A673 (cell line): ENCODE data around the gene ASPDH.

Experiments used
- CTCF ChIP-seq: fragments of 300-800, 200-600 bp; sonication (generic); conservative IDR thresholded peaks from 2 replicates; pipeline ENCODE4 v1.5.1; 2017; ENCODE audit warnings: low read depth, mild to moderate bottlenecking, antibody characterized with exemption, low read length, moderate library complexity, mixed read lengths
- EZH2 ChIP-seq: fragments of 200-600 bp; sonication (generic); IDR thresholded peaks from 2 replicates; pipeline ENCODE4 v1.6.1; 2017; ENCODE audit warnings: borderline replicate concordance, low read depth, mild to moderate bottlenecking, mixed read lengths, antibody characterized with exemption, low read length; ENCODE audit not compliant: poor library complexity, severe bottlenecking

- TF ChIP-seq EZH2 (no peak), CTCF (no peak)
Measured at GRCh38 chr19:50553134-50553703, 39.5 kb upstream of the ASPDH start.
